Measurements from ENCODE around the gene PNMT.

The PNMT gene

DNA sequence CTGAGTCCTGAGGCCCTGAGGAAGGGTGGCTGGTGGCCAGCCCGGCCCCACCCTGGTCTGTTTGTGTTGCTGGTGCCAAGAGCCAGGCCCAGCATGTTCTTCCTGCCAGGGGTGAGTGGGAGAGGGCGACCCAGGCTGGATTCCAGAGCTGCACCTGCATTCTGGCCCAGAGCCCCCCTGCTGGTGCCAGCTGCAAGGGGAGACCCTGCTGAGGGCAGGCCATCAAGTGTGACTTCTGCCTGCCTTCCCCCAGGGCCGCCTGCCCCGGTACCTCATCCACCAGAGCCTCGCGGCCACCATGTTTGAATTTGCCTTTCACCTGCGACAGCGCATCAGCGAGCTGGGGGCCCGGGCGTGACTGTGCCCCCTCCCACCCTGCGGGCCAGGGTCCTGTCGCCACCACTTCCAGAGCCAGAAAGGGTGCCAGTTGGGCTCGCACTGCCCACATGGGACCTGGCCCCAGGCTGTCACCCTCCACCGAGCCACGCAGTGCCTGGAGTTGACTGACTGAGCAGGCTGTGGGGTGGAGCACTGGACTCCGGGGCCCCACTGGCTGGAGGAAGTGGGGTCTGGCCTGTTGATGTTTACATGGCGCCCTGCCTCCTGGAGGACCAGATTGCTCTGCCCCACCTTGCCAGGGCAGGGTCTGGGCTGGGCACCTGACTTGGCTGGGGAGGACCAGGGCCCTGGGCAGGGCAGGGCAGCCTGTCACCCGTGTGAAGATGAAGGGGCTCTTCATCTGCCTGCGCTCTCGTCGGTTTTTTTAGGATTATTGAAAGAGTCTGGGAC is 5.5 kb upstream of the PNMT start:
- TF ChIP-seq CTCF (IDR thresholded peaks at IDR 0.05) (no peak), ZFX (IDR thresholded peaks at IDR 0.05; ENCODE audit: borderline replicate concordance) (no peak)
- H3K27ac ChIP-seq: peak overlapping the region; percentile 56

DNA sequence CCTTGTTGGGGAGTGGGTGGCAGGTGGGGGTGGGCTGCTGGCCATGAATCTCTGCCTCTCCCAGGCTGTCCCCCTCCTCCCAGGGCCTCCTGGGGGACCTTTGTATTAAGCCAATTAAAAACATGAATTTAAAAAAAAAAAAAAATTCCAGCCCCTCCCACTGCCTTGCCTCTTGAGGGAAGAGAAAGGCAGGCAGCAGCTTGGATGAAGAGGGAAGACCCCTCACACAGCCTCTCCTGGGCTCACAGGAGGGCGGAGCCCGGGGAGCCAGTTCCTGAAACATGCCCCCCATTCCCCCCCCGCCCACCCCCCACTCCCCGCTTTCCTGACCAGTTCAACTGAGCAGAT is 4.9 kb upstream of the PNMT start:
- TF ChIP-seq CTCF (IDR thresholded peaks at IDR 0.05) (no peak), ZFX (IDR thresholded peaks at IDR 0.05; ENCODE audit: borderline replicate concordance) (no peak)
- H3K27ac ChIP-seq: peak overlapping the region; percentile 56

DNA sequence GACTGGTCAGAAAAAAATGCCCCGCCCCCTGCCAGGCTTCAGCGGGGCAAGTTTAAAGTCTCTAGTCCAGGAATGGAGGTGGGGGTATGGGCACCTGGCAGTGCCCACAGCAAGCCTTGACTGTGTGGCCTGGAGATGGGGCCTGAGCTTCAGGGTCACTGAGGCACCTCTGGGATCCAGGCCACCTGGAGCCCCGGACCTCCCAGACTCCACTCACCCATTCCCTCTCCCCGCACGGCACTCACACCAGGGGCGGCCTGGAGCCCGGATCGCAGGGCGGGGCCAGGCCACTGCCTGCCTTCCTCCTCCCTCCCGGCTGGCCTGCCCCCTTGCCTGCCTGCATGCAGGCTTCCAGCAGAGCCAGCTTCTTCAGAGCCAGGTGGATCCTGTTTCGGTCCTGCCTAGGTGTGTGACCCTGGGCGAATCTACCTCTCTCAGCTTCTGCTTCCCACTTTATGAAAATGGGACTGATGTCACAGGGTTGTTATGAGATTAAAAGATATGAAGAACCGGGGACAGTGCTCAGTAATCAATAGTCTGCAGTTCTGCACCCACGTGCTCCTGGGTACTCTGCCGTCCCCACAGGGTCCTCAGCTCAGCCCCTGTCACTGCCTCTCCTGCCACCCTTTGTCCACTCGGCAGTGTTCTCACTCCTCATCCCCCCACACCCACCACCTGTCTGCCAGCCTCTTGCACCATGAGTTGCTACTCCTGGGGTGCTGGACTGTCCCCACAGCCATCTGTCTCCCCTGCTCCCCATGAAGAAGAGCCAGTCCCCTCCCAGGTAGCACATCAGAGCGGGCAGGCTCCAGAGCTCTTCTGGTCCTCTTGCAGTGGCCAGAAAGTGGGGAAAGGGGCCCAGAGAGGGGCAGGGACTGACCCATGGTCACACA is 4.3 kb upstream of the PNMT start:
- peak overlapping the region; percentile 56 for H3K27ac ChIP-seq
- no peak for TF ChIP-seq CTCF (IDR thresholded peaks at IDR 0.05)
- TF ChIP-seq ZFX (IDR thresholded peaks at IDR 0.05; ENCODE audit: borderline replicate concordance): no peak

GRCh38 chr17:39664581-39665561 is 3.4 kb upstream of the PNMT start, which contains the start of gene TCAP:
TCAP (plus strand) TSS chr17:39665349; CDS start chr17:39665360, 11 bp downstream.
- peak within 1 kb of the TSS; percentile 56 for H3K27ac ChIP-seq
- TF ChIP-seq ZFX (IDR thresholded peaks at IDR 0.05; ENCODE audit: borderline replicate concordance) (no peak), CTCF (IDR thresholded peaks at IDR 0.05) (no peak)

GRCh38 chr17:39665642-39666224 is 2.5 kb upstream of the PNMT start:
- no peak for TF ChIP-seq ZFX (IDR thresholded peaks at IDR 0.05; ENCODE audit: borderline replicate concordance)
- peak; percentile 35 for TF ChIP-seq CTCF (IDR thresholded peaks at IDR 0.05)
- H3K27ac ChIP-seq: no peak overlapping the region

DNA sequence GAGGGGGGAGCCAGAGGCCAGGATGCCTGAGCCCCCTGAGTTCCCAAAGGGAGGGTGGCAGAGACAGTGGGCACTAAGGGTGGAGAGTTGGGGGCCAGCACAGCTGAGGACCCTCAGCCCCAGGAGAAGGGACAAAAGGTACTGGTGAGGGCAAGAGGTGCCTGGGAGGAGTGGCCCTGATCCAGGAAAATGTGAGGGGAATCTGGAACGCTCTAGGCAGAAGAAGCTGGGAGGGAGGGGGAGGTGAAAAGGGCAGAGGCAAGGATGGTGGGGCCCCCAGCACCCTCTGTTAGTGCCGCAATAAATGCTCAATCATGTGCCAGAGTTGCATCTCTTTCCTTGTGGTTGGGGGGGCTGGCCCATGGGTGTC is 2.0 kb upstream of the PNMT start:
- H3K27ac ChIP-seq: no peak overlapping the region
- TF ChIP-seq ZFX (IDR thresholded peaks at IDR 0.05; ENCODE audit: borderline replicate concordance) (no peak), CTCF (IDR thresholded peaks at IDR 0.05) (no peak)

Data from 22Rv1 (cell line).